ENCODE results near the gene CCDC188.

CCDC188 gene

DNA sequence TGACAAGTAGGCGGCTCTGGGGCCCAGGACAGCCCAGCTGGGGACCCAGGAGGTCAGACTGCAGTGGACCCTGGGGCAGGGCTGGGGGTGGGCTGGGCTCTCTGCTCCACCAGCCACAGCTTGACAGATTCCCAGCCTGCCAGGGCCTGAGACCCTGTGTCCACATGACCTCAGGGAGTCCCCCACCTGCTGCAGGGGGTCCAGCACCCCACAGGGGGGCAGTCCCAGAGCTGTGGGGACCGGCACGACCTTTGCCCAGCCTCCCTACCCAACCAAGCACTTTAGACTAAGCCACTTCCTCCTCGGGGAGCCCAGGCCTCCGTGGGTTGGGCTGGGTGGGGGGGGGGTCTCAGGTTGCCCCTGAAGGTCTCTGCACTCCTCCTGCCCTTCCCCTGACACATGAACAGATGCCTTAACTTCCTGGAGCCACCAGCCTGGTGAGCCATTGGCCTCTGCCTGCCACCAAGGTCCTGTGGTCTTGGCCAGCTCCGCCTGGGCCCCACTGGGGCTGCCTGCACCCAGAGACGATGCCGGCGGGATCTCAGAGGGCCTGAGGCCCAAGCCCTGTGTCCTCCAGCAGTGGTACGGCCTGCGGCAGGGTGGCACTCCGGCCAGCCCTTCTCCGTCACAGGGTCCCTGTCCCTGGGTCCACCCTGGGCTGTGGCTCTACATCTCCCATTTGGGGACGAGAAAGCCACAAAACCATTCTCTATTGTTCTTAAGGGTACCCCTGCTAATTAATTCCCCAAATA is 3.4 kb downstream of the CCDC188 start:
- DNase-seq: peak; percentile 28

GRCh38 chr22:20146777-20147176 is 4.1 kb downstream of the CCDC188 start:
- DNase-seq: no peak

GRCh38 chr22:20145832-20146223 is 5.0 kb downstream of the CCDC188 start:
- DNase-seq: no peak

GRCh38 chr22:20145206-20145831 is 5.5 kb downstream of the CCDC188 start:
- no peak for DNase-seq

DNA sequence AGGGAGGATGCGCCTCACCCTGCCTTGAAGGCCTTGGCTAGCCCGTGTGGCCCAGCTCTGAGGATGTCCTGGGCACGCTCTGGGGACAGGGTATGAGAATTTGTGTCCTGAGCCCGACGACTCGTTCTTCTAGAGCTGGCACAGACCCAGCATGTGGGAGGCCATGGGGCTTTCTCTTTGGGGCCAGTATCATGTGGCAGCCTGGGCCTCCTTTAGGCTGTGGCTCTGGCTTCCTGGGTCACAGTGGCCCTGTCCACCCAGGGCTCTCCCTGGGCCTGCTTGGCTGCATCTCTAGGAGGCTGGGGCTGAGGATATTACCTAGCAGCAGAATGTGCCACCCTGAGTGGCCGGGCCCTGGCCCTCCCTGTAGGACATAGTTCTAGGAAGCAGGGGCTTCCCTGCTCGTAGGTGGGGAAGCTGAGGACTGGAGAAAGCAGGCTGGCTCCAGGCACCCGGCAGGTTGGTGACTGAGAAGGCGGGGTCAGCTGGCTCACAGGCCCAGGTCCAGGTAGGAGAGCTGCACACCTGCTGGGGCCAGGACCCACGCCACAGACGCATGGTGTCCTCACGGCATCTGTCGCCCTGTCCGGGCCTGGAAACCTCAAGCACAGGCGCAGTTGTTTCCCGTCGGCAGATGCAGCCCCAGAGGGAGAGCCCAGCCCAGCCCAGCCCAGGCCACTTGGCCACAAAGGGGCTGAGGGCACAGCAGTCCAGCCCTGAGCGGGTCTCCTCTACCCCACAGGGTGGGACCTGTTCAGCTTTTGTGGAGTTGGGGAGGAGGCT is 6.8 kb downstream of the CCDC188 start:
- no peak for DNase-seq

DNA sequence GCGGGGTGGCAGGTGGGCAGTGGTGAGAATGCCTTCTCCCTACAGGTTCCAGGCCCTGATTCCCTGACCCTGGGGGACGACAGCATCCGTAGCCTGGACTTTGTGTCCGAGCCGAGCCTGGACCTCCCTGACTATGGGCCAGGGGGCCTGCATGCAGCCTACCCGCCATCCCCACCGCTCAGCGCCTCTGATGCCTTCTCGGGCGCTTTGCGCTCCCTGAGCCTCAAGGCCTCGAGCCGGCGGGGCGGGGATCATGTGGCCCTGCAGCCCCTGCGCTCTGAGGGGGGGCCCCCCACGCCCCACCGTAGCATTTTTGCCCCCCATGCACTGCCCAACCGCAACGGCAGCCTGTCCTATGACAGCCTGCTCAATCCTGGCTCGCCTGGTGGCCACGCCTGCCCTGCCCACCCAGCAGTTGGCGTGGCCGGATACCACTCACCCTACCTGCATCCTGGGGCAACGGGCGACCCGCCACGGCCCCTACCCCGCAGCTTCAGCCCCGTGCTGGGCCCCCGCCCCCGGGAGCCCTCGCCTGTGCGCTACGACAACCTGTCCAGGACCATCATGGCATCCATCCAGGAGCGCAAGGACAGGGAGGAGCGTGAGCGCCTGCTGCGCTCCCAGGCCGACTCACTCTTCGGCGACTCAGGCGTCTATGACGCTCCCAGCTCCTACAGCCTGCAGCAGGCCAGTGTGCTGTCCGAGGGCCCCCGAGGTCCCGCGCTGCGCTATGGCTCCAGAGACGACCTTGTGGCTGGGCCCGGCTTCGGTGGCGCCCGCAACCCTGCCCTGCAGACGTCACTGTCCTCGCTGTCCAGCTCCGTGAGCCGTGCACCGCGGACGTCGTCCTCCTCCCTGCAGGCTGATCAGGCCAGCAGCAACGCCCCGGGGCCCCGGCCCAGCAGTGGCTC is 7.9 kb downstream of the CCDC188 start:
- no peak for DNase-seq

DNA sequence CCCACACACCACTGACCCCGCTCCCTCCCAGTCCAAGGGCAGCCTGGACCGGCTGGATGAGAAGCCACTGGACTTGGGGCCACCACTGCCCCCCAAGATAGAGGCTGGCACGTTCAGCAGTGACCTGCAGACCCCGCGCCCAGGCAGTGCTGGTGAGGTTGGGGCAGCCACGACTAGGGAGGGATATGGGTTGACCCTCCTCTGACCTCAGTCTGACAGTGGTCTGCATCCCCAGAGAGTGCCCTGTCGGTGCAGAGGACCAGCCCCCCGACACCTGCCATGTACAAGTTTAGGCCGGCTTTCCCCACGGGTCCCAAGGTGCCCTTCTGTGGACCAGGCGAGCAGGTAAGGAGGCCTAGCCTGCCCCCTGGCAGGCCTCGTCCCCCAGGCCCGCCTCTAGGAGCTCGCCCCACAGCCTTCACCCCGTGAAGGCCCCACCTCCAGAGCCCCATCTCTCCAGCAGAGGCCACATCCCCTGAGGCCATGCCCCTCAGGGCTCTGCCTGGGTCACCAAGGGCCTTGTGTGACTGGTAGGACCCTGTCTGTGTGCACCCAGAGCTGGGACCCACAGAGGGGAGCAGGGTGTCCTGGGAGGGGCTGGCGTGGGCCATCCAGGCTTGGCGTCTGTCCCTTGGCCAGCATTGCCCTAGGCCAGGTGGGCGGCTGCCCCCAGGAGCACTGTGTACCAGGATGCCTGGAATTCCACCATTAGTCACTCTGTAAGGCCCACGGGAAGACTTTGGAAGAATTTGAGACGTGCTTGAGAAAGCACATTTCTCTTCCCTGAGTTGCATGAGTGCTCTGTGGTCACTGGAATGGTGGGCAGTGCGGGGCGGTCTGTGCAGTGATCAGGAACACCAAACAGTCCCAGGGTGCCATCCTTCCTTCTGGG is 9.4 kb downstream of the CCDC188 start:
- DNase-seq: no peak

DNA sequence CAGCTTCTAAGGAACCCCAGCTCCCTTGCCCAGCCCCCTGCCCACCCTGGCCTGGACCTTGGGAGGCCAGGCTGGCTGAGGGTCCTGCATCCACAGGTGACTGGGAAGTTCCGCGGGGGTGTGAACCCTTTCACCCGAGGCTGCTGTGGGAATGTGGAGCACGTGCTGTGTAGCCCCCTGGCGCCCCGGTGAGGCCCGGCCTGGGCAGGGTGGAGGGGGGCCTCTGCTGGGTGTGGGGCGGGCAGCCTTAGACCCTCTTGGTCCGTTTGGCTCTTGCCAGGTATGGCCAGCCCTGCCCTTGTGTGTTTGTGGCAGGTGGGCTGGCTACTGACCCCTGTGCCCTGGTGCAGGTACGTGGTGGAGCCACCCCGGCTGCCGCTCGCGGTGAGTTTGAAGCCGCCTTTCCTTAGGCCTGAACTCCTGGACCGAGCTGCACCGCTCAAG is 10.3 kb downstream of the CCDC188 start:
- no peak for DNase-seq

DNA sequence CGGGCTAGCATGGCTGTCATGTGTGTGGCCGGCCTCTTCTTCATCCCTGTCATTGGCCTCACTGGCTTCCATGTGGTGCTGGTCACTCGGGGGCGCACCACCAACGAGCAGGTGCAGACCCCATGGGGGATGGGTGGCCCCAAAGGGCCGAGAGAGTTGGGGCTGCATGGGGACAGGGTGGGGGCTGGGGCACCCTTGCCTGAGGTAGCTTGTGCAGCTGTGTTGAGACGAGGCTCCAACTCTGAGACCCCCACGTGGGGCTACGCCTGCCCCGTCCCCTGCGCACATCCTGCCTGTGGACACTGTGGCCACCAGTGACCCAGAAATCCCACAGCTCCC is 10.8 kb downstream of the CCDC188 start:
- DNase-seq: no peak

DNA sequence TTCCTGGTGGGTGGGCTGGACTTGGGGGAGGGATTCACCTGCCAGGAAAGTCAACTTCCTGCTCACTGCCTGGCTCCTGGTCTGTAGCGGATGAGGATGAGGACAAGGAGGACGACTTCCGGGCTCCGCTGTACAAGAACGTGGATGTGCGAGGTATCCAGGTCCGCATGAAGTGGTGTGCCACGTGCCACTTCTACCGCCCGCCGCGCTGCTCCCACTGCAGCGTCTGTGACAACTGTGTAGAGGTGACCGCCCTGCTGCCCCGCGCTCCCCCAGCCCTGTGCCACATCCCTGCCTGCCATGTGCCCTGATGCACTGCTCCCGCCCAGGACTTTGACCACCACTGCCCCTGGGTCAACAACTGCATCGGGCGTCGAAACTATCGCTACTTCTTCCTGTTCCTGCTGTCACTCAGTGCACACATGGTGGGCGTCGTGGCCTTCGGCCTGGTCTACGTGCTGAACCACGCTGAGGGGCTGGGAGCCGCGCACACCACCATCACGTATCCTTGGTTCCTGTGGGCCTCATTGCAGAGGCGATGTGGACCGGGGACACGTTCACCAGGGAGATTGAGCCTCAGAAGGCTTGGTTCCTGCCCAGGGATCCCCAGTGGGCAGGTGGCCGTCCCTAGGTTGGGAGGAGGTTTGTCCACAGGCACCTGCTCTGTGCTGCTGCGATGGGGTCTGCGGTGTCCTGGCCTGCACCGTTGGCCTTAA is 11.3 kb downstream of the CCDC188 start:
- DNase-seq: no peak

DNA sequence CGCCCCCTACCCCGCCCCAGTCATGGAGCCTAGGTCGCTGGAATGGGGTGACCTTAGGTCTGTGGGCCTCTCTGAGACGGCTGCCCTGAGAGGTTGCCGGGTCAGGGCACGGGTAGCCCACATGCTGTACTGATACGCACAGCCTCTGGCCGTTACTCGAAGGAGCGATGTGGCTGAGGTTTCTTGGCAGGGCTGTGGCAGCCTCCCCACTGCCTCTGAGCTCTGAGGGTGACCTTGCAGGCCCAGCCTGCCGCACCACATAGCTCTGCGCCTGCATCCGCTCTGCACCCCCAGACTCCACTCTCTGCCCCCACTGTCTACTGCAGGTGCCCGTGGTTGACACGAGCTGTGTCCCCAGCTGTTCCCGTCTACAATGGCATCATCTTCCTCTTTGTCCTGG is 12.0 kb downstream of the CCDC188 start:
- DNase-seq: no peak

GRCh38 chr22:20138417-20138738 is 12.5 kb downstream of the CCDC188 start:
- no peak for DNase-seq

DNA sequence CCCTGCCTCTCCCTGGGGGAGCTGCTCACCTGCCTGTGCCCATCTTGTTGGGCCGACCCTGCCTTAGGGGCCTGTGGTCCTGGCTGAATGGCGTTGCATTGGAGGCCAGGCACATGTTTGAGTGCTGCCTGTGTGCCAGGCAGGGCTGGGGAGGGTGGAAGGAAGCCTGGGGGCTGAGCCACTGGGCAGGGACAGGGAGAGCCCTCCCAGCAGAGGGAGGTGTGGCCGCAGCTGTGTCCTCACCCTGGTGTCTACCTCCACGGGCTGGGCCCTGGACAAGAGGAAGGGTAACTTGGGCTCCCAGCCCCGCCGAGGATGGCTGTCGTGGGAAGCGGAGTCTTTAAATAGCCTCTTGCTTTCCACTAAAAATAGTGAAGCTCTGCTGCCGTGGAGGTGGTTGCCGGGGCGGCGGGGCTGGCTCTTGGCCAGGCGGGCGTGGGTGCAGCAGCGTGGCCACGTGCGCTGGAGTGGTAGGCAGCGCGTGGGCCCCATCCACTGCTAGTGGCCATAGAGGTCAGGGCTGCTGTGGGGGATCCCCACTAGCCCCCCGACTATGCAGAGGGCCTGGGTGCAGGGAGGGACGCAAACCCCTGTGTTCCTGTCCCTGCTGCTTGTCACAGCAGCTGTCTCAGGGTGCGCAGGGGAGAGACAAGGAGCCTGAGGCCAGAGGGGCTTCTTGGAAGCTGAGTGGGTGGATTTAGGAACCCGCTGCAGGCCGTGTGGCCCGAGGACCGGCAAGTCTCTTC is 13.0 kb downstream of the CCDC188 start:
- peak; percentile 39 for DNase-seq

DNA sequence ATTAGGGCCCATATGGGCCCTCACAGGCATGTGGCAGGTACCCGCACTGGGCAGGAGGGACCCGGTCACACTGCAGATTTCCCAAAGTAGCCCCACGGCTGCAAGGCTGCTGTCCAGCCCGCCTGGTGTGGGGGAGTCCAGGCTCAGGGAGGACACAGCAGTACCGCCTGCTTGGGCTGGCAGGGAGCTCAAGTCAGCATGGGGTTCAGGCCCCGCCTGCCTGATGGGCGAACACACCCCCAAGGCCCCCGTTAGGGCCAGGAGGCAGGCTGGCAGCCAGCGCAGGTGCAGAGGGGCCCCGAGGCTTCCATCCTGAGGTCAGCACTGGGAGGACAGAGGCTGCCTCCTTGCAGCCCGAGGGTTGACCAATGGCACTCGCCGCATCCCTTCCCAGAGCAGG is 13.7 kb downstream of the CCDC188 start:
- DNase-seq: no peak

DNA sequence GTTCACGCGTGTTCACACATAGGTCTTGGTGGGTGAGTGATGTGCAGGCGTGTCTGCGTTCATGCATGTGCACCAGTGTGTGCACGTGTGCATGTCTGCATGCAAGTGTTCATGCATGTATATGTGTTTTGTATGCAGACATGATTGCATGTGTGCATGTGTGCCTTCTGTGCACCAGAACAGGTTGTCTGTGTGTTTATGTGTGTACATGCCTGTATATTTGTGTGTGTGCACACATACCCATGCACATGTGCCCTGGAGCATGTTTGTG is 14.3 kb downstream of the CCDC188 start:
- no peak for DNase-seq

GRCh38 chr22:20135806-20136602 is 14.9 kb downstream of the CCDC188 start:
- peak; percentile 55 for DNase-seq

DNA sequence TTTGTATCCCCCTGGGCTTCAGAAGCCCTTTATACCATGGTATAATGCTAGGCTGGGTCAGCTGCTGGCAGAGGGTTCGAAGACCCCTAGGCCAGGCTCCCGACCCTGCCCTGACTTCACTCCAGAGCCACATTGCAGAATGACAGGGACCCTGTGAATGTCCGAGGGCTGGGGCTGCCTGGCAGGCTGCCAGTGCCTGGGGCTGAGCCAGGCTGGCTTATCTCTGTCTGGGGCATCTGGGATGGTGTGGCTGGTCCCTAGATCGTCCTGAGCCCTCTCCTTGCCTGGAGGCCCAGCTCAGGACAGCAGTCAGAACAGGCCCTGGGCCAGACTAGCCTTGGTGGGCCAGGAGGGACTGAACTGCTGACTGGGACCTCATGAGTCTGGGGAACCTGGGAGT is 15.6 kb downstream of the CCDC188 start:
- peak; percentile 25 for DNase-seq

DNA sequence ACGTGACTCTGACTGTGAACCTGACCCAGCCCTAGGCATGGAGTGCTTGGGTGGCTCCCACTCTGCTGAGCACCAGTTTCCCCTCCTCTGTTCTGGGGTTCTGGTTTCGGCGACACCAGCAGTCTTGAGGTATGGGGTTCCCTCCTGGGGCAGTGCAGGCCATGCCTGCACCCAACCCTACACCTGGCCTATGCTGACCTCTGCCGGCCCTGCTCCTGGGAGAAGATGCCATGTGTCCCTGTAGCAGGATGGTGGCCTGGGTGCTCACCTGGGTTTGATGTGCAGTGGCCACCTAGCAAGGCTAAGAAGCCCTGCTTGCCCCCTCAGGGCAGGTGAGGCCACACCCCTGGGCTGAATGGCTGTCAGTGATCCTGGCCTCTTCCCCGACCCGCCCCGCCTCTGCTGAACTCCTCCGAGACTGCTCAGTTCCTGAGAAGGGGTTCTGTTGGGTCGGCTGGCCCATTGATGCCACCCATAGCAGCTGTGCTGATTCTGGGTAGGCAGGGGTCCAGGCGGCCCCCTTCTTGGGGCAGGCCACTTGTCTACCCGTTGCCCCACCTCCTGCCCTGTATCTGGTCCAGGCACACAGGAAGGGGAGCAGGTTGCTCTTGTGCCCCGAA is 16.8 kb downstream of the CCDC188 start:
- no peak for DNase-seq

DNA sequence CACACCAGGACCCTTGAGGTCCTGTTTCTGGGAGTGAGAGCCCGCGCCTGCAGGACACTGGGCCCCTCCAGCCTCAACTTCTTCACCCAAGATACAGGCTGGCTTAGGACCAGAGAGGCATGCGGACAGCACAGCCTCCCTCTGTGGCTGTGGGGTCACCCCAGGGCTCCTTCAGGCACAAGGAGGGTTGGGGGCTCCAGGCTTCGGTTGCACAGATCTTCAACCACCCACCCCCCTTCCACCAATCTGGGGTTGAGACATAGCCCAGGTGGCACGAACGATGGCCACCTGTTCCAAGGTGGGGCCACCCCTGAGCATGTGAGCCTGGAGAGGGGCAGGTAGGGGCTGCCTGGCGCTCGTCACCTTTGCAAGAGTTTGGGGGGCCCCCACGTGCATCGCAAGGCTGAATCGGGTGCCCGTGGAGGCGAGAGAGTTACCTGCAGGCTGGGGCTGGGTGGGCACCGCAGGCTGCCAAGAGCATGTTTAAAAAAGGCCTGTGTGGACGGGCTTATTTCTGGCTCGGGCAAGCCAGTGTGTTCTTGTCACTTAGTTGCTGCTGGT is 18.1 kb downstream of the CCDC188 start:
- no peak for DNase-seq
